HG03097 (cell line): Measurements from ENCODE around the gene TRAF7.
"Not testable (repeated sequence)": the region's sequence is repeated elsewhere in the genome, so short reads cannot be mapped to it uniquely, and the experiment has no call there.

Experiments used
- ATAC-seq: cut with Tn5 transposase; IDR thresholded peaks from one replicate; pipeline ENCODE4 v1.9.1; 2021; ENCODE audit not compliant: unreplicated experiment, low FRiP score

The TRAF7 gene

GRCh38 chr16:2155091-2155950 is at the start of gene TRAF7:
Gene TRAF7, plus strand, starts transcription at chr16:2155782. Its CDS starts 8,139 bp downstream, at chr16:2163921.
- ATAC-seq = peak; percentile 91

- ATAC-seq = not testable (repeated sequence)
Measured at GRCh38 chr16:2106211-2106610, 49.4 kb upstream of the TRAF7 start.

DNA sequence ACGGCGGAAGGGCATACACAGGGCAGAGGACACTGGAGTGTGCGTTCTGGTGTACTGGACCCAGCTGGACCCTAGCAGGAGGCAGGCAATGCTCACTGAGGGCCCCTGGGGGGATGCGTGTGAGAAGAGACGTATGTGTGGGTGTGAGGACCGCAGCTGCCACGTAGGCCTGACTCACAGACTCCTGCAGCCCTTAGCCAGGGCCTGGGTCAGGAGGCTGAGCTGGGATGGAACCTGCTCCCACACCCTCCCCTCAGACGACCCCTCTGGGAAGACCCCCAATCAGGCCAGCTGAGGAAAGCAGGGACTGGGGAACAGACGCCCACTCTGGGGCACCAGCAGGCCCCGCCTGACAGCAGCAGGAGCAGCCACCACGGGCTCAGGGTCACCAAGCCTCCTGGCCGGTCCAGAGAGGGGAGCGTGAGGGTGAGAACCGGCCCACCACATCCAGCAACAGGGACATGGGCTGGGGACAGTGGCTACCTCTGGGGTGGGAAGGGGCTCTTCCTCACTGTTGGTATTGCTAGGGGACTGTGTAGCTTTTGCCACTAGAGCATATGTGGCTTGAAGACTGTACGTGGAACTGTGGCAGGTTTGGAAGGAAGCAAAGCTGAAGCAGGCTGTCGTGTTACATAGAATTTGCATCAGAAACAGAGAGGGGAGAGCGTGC is 48.3 kb upstream of the TRAF7 start:
- not testable (repeated sequence) for ATAC-seq

GRCh38 chr16:2107791-2108125 is 47.8 kb upstream of the TRAF7 start:
- not testable (repeated sequence) for ATAC-seq

- ATAC-seq = not testable (repeated sequence)
Measured at GRCh38 chr16:2108446-2109270, 46.9 kb upstream of the TRAF7 start.

DNA sequence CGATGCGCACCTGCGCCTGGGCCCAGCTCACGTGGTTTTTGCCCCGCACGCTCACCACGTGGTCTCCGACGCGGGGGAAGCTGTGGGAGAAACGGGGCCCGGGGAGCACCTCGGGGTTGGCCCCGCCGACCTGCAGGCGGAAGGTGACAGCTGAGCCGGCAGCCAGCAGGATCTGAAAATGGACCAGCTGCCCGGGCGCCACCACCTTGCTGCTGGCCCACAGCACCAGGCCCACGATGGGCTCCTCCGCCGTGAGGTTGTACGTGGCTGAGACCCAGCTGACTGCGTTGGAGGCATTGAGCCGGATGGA is 46.4 kb upstream of the TRAF7 start:
- ATAC-seq = not testable (repeated sequence)

GRCh38 chr16:2109872-2110271 is 45.7 kb upstream of the TRAF7 start:
- ATAC-seq = not testable (repeated sequence)

DNA sequence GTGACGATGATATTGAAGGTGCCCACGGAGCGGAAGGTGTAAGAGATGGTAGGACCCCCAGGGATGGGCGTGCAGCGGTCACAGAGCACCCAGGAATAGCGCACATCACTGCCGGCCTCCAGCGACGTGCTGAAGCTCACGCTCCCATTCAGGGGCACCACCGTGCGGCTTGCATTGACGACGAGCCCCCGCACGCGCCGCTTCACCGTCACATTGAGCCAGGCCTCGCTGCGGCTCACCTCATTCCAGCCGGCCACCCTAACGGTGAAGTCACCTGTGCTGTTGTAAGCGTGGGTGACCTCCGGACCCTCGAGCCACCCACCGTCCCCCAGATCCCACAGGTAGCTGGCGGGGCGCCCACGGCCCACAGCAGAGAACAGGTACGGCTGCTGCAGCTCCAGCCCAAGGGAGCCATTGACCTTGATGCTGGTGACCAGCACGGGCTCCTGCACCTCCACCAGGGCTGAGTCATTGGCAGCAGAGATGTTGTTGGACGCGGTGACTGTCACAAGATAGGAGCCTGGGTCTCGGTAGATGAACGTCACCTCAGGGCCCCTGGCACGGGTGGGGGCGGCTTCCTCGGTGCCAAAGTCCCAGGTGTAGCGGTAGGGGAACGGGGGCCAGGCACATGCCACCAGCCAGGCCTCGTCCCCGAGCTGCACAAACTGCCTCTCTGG is 45.1 kb upstream of the TRAF7 start:
- ATAC-seq = not testable (repeated sequence)

GRCh38 chr16:2111009-2111353 is 44.6 kb upstream of the TRAF7 start:
- not testable (repeated sequence) for ATAC-seq

- ATAC-seq = not testable (repeated sequence)
Measured at GRCh38 chr16:2111412-2112335, 43.9 kb upstream of the TRAF7 start.

DNA sequence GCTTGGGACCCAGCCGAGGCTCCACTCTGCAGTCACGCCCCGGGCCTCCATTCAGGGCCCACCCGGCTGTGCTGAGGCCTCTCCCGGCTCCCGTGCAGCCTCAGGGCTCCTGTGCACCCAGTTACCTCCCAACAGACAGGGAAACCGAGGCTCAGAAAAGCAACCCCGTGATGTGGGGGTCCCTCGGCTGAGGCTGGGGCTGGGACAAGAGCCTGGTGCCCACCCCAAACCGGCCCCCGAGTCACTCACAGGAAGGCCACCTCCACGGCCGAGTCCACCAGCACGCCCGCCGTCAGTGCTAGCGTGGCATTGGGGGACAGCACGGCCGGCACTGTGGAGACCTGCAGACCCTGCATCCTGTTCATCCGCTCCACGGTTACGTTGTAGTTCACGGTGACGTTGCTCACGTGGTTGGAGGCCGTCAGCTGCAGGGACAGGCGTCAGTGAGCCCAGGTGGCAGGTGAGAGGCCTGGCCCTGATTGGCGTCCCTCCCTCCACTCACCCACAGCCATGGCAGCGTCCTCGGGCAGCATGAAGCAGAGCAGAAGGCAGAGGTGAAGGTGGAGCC is 43.0 kb upstream of the TRAF7 start:
- not testable (repeated sequence) for ATAC-seq

DNA sequence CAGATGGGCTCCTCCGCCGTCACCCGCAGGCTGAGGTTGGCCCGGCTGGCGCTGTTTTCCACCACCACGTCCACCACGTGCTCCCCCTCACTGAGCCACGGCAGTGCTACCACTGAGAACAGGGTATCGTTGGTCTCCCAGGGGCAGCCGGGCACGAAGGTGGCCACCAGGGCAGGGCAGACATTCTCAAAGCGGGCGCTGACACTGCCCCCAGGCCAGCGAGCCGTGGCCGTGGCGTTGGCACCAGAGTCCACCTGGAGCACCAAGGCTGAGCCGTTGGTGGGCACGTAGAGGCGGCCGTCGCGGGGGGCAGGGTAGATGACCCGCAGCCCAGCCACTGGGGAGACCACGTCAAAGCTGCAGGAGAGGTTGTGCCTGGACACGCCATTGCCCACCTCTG is 41.4 kb upstream of the TRAF7 start:
- not testable (repeated sequence) for ATAC-seq

DNA sequence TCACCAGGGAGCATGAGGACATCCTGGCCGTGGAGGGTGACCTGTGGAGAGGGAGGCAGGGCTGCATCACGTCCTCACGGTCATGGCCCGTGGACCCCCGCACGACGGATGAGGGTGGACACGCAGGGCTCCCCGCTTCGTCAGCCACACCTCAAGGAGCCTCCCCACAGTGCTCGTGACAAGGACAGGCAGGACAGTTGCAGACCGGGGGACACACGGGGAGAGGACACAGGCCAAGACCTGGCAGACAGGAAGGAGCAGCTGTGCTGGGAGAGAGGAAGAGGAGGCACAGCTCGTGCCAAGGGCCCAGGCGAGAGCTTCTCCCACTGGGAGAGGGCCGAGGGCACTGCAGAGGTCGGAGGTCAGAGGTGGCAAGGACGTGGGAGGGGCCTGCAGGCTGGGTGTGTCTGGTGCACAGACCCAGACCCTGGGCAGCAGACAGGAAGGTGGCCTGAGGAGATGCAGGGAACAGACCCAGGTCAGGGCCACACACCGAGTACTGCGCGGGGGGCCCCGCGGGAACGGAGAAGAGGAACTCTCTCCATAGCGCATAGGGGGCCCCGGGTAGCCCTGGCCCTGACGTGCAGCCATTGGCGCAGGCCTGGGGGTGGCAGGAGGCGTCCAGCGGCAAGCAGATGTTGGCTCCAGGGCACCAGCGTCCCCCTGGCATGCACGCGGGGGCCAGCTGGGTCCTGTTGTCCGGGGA is 40.5 kb upstream of the TRAF7 start:
- not testable (repeated sequence) for ATAC-seq

DNA sequence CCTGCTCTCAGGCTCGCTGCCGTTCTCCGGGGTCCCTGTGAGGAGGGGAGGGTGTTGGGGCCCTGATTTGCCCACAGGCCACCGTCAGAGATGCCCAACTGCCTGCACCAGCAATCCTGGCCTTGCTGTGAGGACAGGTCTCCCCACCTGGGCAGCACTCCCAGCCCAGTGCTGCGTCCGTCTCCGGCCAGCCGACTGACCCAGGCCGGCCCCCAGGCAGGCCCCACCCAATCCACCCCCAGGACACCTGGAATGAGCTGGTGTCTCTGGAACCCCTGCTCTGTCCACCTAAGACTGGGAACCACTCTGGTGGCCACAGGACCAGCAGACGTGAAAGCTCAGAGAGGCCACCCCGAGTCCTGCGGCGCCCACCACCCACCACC is 40.0 kb upstream of the TRAF7 start:
- no peak for ATAC-seq

GRCh38 chr16:2116428-2116827 is 39.2 kb upstream of the TRAF7 start:
- ATAC-seq = not testable (repeated sequence)

DNA sequence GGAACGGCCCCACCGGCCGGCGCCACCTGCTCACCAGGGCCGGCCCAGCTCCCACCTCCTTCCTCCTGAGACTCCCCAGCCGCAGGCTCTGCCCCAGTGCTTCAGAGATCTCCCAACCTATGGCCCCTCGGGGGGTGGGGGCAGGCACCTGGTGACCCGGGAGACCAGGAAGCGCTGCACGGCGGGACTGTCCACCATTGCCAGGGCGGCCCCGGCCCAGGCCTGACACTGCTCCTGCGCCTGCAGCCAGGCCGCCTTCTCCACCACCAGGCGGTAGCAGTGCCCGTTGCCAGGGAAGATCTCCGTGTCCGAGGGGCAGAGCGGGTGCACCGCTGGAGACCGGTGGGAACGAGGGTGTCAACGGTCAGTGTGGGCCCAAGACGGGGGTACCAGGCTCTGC is 38.2 kb upstream of the TRAF7 start:
- ATAC-seq = not testable (repeated sequence)

GRCh38 chr16:2117960-2118722 is 37.4 kb upstream of the TRAF7 start:
- not testable (repeated sequence) for ATAC-seq

DNA sequence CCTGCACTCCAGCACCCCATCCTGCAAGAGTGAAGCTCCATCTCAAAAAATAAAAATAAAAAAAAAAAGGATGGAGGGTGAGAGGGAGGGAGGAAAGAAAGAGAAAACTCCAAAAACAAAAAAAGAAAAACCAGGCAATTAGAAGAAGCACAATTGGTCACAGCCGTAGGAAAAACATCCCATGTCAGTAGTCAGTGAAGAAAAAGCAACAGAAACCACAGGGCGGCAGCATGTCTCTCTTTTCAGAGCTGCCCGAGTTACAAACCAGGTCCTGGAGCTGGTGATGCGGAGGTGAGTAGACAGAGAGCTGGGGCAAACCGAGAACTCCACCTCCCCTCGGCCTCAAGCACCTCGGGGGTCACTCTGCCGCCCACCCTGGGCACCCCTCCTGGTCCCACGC is 34.3 kb upstream of the TRAF7 start:
- ATAC-seq = not testable (repeated sequence)
